ENCODE data around the gene RTN3. TPM values are rescaled to one million over a fixed set of nuclear protein-coding genes. Genes with fewer than 3 reads are reported as not detected.

RTN3 gene
- total RNA-seq, 1 experiment from 2014 or later, result 145 TPM

DNA sequence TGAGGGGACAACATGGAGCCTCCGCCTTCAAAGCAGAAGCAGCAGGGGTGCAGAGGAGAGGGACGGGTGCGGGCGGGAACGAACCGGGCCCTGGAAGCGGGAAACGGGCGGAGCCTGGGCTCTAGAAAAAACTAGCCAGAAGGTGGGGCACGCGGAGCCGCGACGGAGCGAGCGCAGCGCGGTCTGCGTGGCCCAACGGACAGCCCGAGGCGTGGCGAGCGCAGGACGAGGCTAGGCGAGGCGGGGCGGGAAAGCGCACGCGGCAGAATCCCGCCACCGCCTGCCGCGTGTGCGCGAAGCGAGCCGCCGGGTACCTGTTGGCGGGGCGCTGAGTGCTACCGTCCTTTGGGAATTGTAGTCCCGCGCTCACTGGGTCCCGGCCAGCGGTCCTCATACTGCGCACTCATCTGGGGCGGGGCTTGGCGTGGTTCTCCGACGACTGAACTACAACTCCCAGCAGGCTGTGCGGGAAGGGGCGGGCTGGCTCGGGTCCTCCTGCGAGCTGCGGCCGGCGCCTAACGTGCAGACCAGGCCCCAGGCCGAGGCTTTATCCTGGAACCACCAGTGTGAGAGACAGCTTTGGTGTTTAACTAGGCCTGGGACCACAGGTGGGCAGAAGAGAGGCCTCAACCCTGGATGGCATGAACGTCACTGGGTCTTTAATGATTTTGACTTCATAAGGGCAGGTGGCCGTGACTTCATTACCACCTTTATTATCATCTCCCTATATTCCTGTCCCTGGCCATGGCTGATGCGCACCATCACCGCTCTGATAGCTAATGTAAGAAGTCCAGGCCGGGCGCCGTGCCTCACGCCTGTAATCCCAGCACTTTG is 9.8 kb upstream of the RTN3 start, which contains the start of gene ATL3:
TSS of gene ATL3 (minus strand) at position 55 of the 834 bp plus-strand sequence. CDS start at position 14, 41 bp downstream.
- TF ChIP-seq, protein P1, sequence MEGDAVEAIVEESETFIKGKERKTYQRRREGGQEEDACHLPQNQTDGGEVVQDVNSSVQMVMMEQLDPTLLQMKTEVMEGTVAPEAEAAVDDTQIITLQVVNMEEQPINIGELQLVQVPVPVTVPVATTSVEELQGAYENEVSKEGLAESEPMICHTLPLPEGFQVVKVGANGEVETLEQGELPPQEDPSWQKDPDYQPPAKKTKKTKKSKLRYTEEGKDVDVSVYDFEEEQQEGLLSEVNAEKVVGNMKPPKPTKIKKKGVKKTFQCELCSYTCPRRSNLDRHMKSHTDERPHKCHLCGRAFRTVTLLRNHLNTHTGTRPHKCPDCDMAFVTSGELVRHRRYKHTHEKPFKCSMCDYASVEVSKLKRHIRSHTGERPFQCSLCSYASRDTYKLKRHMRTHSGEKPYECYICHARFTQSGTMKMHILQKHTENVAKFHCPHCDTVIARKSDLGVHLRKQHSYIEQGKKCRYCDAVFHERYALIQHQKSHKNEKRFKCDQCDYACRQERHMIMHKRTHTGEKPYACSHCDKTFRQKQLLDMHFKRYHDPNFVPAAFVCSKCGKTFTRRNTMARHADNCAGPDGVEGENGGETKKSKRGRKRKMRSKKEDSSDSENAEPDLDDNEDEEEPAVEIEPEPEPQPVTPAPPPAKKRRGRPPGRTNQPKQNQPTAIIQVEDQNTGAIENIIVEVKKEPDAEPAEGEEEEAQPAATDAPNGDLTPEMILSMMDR (IDR thresholded peaks at IDR 0.05), result no peak
- TF ChIP-seq, protein P2, sequence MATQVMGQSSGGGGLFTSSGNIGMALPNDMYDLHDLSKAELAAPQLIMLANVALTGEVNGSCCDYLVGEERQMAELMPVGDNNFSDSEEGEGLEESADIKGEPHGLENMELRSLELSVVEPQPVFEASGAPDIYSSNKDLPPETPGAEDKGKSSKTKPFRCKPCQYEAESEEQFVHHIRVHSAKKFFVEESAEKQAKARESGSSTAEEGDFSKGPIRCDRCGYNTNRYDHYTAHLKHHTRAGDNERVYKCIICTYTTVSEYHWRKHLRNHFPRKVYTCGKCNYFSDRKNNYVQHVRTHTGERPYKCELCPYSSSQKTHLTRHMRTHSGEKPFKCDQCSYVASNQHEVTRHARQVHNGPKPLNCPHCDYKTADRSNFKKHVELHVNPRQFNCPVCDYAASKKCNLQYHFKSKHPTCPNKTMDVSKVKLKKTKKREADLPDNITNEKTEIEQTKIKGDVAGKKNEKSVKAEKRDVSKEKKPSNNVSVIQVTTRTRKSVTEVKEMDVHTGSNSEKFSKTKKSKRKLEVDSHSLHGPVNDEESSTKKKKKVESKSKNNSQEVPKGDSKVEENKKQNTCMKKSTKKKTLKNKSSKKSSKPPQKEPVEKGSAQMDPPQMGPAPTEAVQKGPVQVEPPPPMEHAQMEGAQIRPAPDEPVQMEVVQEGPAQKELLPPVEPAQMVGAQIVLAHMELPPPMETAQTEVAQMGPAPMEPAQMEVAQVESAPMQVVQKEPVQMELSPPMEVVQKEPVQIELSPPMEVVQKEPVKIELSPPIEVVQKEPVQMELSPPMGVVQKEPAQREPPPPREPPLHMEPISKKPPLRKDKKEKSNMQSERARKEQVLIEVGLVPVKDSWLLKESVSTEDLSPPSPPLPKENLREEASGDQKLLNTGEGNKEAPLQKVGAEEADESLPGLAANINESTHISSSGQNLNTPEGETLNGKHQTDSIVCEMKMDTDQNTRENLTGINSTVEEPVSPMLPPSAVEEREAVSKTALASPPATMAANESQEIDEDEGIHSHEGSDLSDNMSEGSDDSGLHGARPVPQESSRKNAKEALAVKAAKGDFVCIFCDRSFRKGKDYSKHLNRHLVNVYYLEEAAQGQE (IDR thresholded peaks at IDR 0.05; ENCODE audit: insufficient read depth in 1 of 2, low read depth in 2 of 2, low read length in 1 of 2), result 0 out of 4 replicates have a peak, but pooled peaks of 1 of the 2 experiments have one; percentile 26
- TF ChIP-seq POLR2AphosphoS5 (IDR thresholded peaks at IDR 0.05; ENCODE audit: low read depth, low read length), result peak; percentile 88
- TF ChIP-seq TCF7L2 (IDR thresholded peaks at IDR 0.05; ENCODE audit: low read depth, low read length), result peak; percentile 59; the same call in 1 of the 2 replicates
- TF ChIP-seq SIN3A (IDR thresholded peaks at IDR 0.05; ENCODE audit: borderline replicate concordance, insufficient read depth, low read depth, low read length), result 0 out of 2 replicates have a peak, but pooled peaks have one; percentile 18
- DNase-seq (ENCODE audit: low read depth, low spot score) (peak; percentile 83), ATAC-seq (peak; percentile 94)
- in situ Hi-C loops (cut with HindIII; ENCODE audit: low pct_unique_long_range_greater_than_20kb, low sequenced_read_pairs) (no loop called here), intact Hi-C loops (cut with micrococcal nuclease; ENCODE audit: unreplicated experiment) (no loop called here)
- ChIA-PET POLR2A (no interaction called here), CTCF (interaction anchor here (0.5 to 0.9 kb wide), 3 partner anchors 11 to 96 kb away, joined by 3 read pairs; no protein-coding TSS in a partner anchor)
- Histone ChIP-seq H3K9me3 (ENCODE audit: control insufficient read depth, insufficient read depth, low read depth, low read length) (no peaks in the 10 kb centered on the region), H3K36me3 (ENCODE audit: control insufficient read depth, insufficient read depth, low read length) (no peaks in the 10 kb centered on the region), H3K4me1 (ENCODE audit: control insufficient read depth, insufficient read depth, low read length) (peaks cover 16% of the 10 kb centered on the region), H3K27ac (ENCODE audit: low read length) (peak within 1 kb of the TSS; percentile 97), H3K4me3 (ENCODE audit: low read depth in 2 of 2, low read length in 2 of 2) (peak within 1 kb of the TSS; percentile 72 to 88), H3K27me3 (ENCODE audit: control insufficient read depth, insufficient read depth, low read length) (no peaks in the 10 kb centered on the region)
- BruUV-seq (replicated peaks), result no TSS peak

DNA sequence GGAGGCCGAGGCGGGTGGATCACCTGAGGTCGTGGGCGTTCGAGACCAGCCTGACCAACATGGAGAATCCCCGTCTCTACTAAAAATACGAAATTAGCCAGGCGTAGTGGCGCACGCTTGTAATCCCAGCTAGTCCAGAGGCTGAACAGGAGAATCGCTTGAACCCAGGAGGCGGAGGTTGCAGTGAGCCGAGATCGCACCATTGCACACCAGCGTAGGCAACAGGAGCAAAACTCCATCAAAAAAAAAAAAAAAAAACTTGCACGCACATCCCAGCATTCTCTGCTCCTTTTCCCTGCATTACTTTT is 9.2 kb upstream of the RTN3 start:
- no peaks in the 10 kb centered on the region for H3K36me3 ChIP-seq (ENCODE audit: control insufficient read depth, insufficient read depth, low read length)
- H3K4me3 ChIP-seq (ENCODE audit: low read depth in 2 of 2, low read length in 2 of 2), result peak overlapping the region in 1 of 2 experiments; percentile 88; a peak in 2 of 4 replicates
- TF ChIP-seq SIN3A (IDR thresholded peaks at IDR 0.05; ENCODE audit: borderline replicate concordance, insufficient read depth, low read depth, low read length) (no peak), TCF7L2 (IDR thresholded peaks at IDR 0.05; ENCODE audit: low read depth, low read length) (no peak), POLR2AphosphoS5 (IDR thresholded peaks at IDR 0.05; ENCODE audit: low read depth, low read length) (no peak)
- TF ChIP-seq, protein P1 (IDR thresholded peaks at IDR 0.05), result no peak
- TF ChIP-seq, protein P2 (IDR thresholded peaks at IDR 0.05; ENCODE audit: insufficient read depth in 1 of 2, low read depth in 2 of 2, low read length in 1 of 2), result no peak
- ATAC-seq, result no peak
- H3K4me1 ChIP-seq (ENCODE audit: control insufficient read depth, insufficient read depth, low read length), result peaks cover 16% of the 10 kb centered on the region
- no peaks in the 10 kb centered on the region for H3K9me3 ChIP-seq (ENCODE audit: control insufficient read depth, insufficient read depth, low read depth, low read length)
- POLR2A ChIA-PET, result no interaction called here
- intact Hi-C loops (cut with micrococcal nuclease; ENCODE audit: unreplicated experiment), result no loop called here
- no peaks in the 10 kb centered on the region for H3K27me3 ChIP-seq (ENCODE audit: control insufficient read depth, insufficient read depth, low read length)
- CTCF ChIA-PET, result interaction anchor here (0.7 kb wide), 1 partner anchor 63 kb away, joined by 3 read pairs; no protein-coding TSS in a partner anchor
- in situ Hi-C loops (cut with HindIII; ENCODE audit: low pct_unique_long_range_greater_than_20kb, low sequenced_read_pairs), result no loop called here
- H3K27ac ChIP-seq (ENCODE audit: low read length), result peak overlapping the region; percentile 79
- no peak for DNase-seq (ENCODE audit: low read depth, low spot score)
- no TSS peak for BruUV-seq (replicated peaks)

Measured in Panc1 (cell line).